Measurements from ENCODE around the gene SH3BP5. TPM values are rescaled to one million over a fixed set of nuclear protein-coding genes. Genes with fewer than 3 reads are reported as not detected.

Gene SH3BP5
- total and polyA plus RNA-seq, 3 donors from 2014 or later, result 86.7 to 126 (median 102) TPM

DNA sequence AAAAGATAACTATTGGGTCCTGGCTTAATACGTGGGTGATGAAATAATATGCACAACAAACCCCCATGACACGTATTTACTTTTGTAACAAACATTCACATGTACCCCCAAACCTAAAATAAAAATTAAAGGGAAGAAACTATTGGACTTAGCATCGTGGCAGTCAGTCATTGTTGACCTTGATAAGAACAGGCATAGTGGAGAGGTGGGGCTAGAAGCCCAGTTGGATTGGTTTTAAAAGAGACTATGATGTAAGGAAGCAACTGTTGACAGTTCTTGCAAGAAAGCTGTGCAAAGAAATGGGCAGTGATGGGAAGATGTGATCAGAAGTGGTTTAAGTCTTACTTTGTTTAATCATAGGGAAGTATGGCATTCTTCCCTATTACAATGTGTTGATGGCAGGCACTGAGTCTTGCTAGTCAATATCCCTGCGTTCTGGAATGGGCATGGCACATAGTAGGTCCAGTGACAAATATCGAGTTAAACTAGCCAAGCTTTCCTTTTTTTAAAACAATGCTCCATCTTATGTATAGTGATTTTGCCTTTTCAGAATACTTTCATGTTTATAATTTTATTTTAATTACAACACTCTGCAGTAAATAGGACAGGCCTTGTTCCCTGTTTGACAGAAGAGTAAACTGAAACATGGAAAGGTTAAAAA, 88.4 kb downstream of the SH3BP5 start:
- no peak for DNase-seq
- no peak overlapping the region for H3K27ac ChIP-seq
- H3K4me3 ChIP-seq, result no peak overlapping the region
- intact Hi-C loops (cut with DNase I; ENCODE audit: low total_unique reads), result no loop called here
- no peaks in the 10 kb centered on the region for H3K4me1 ChIP-seq
- no peaks in the 10 kb centered on the region for H3K9me3 ChIP-seq
- no peaks in the 10 kb centered on the region for H3K27me3 ChIP-seq
- no peaks in the 10 kb centered on the region for H3K36me3 ChIP-seq (ENCODE audit: low read depth, missing control alignments)
- 76 to 77% methylated on average over 5 of the region's 5 CpGs for WGBS, 2 donors
- no peak for TF ChIP-seq POLR2A (IDR thresholded peaks at IDR 0.05)
- TF ChIP-seq, protein P1, sequence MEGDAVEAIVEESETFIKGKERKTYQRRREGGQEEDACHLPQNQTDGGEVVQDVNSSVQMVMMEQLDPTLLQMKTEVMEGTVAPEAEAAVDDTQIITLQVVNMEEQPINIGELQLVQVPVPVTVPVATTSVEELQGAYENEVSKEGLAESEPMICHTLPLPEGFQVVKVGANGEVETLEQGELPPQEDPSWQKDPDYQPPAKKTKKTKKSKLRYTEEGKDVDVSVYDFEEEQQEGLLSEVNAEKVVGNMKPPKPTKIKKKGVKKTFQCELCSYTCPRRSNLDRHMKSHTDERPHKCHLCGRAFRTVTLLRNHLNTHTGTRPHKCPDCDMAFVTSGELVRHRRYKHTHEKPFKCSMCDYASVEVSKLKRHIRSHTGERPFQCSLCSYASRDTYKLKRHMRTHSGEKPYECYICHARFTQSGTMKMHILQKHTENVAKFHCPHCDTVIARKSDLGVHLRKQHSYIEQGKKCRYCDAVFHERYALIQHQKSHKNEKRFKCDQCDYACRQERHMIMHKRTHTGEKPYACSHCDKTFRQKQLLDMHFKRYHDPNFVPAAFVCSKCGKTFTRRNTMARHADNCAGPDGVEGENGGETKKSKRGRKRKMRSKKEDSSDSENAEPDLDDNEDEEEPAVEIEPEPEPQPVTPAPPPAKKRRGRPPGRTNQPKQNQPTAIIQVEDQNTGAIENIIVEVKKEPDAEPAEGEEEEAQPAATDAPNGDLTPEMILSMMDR (IDR thresholded peaks at IDR 0.05), result no peak

- DNase-seq, result peak; percentile 49
Measured at GRCh38 chr3:15241341-15241740, 91.0 kb downstream of the SH3BP5 start.

GRCh38 chr3:15229262-15229661, 103.1 kb downstream of the SH3BP5 start:
- Histone ChIP-seq H3K4me1 (no peaks in the 10 kb centered on the region), H3K27ac (no peak overlapping the region), H3K36me3 (ENCODE audit: low read depth, missing control alignments) (no peaks in the 10 kb centered on the region), H3K9me3 (no peaks in the 10 kb centered on the region), H3K27me3 (no peaks in the 10 kb centered on the region), H3K4me3 (no peak overlapping the region)
- WGBS, 2 donors, result 92 to 97% methylated on average over 4 of the region's 4 CpGs
- intact Hi-C loops (cut with DNase I; ENCODE audit: low total_unique reads), result no loop called here
- DNase-seq, result no peak
- TF ChIP-seq, protein P1 (IDR thresholded peaks at IDR 0.05), result no peak
- TF ChIP-seq POLR2A (IDR thresholded peaks at IDR 0.05), result no peak

More at GRCh38 chr3:15241341-15241740, 91.0 kb downstream of the SH3BP5 start:
- Histone ChIP-seq H3K27me3 (no peaks in the 10 kb centered on the region), H3K4me1 (no peaks in the 10 kb centered on the region), H3K36me3 (ENCODE audit: low read depth, missing control alignments) (no peaks in the 10 kb centered on the region), H3K27ac (no peak overlapping the region), H3K4me3 (no peak overlapping the region), H3K9me3 (no peaks in the 10 kb centered on the region)
- 92 to 93% methylated on average over 1 of the region's 1 CpG for WGBS, 2 donors
- TF ChIP-seq, protein P1 (IDR thresholded peaks at IDR 0.05), result peak; percentile 25 to 44 (median 26)
- no peak for TF ChIP-seq POLR2A (IDR thresholded peaks at IDR 0.05)
- intact Hi-C loops (cut with DNase I; ENCODE audit: low total_unique reads), result no loop called here

DNA sequence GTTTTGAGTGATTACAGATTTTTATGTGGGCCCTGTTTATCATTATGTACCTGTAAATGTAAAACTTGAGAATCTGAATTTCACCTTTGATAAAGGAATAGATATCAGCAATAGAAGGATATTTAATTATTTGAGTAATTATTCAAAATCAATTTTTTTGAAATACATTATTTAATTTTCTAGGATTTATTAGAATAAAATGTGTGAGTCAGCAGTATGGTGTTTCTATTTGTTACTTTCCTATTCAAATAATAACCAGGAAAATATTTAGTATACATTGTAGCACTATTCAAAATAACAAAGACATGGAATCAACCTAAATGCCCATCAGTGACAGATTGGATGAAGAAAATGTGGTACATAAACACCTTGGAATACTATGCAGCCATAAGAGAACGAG, 104.2 kb downstream of the SH3BP5 start:
- Histone ChIP-seq H3K4me1 (no peaks in the 10 kb centered on the region), H3K9me3 (no peaks in the 10 kb centered on the region), H3K4me3 (no peak overlapping the region), H3K27me3 (no peaks in the 10 kb centered on the region), H3K27ac (no peak overlapping the region), H3K36me3 (ENCODE audit: low read depth, missing control alignments) (no peaks in the 10 kb centered on the region)
- DNase-seq, result no peak
- TF ChIP-seq, protein P1 (IDR thresholded peaks at IDR 0.05), result no peak
- TF ChIP-seq POLR2A (IDR thresholded peaks at IDR 0.05), result no peak
- WGBS, 2 donors, result 82 to 100% methylated on average over 1 of the region's 1 CpG
- intact Hi-C loops (cut with DNase I; ENCODE audit: low total_unique reads), result no loop called here
